Stomach (tissue), 9 donors: ENCODE results near the gene PCGF3. TPM values are rescaled to one million over a fixed set of nuclear protein-coding genes. Genes with fewer than 3 reads are reported as not detected.

Experiments
- DNase-seq, 2 donors: peaks; one replicate each; pipeline versions ENCODE4 v3.0.0 to v3.0.0-alpha.2; 2013 to 2019
- H3K27ac ChIP-seq, 5 donors: fragments of 200-600 bp in 4 of 5; sonication (generic) in 4 of 5; one replicate each; pipeline ENCODE4 v1.5.1; 2013 to 2019; ENCODE audit warnings: mild to moderate bottlenecking in 1 of 5, moderate library complexity in 1 of 5
- H3K27me3 ChIP-seq, 3 donors: fragments of 200-600 bp; sonication (generic); one replicate each; pipeline ENCODE4 v1.5.1; 2017 to 2019; ENCODE audit warnings: mixed run types in 1 of 3
- H3K36me3 ChIP-seq, 4 donors: fragments of 200-600 bp; sonication (generic); 1 replicate in 3 of 4; 2 replicates in 1 of 4; pipeline ENCODE4 v1.5.1; 2016 to 2019
- H3K4me1 ChIP-seq, 4 donors: fragments of 200-600 bp; sonication (generic); one replicate each; pipeline ENCODE4 v1.5.1; 2016 to 2019
- H3K4me3 ChIP-seq, 4 donors: fragments of 200-600 bp; sonication (generic) in 3 of 4; one replicate each; pipeline ENCODE4 v1.5.1; 2016 to 2019; ENCODE audit warnings: mild to moderate bottlenecking in 1 of 4
- H3K9me3 ChIP-seq, 4 donors: fragments of 200-600 bp; sonication (generic); one replicate each; pipeline ENCODE4 v1.5.1; 2016 to 2019
- CTCF ChIP-seq, 7 experiments: fragments of 450-650 bp in 4 of 7; fragments of 200-600 bp in 3 of 7; sonication (generic) in 3 of 7; IDR thresholded peaks; one replicate each; pipeline ENCODE4 v1.5.1; 2016 to 2019; ENCODE audit warnings: antibody characterized with exemption in 7 of 7, control low read depth in 2 of 7, mild to moderate bottlenecking in 1 of 7
- EP300 ChIP-seq: sonication (generic); formaldehyde crosslinking; IDR thresholded peaks from one replicate; pipeline ENCODE4 v1.6.1; 2017; ENCODE audit warnings: antibody characterized with exemption
- POLR2A ChIP-seq, 4 donors: fragments of 450-650 bp; IDR thresholded peaks; one replicate each; pipeline ENCODE4 v1.6.1; 2016; ENCODE audit warnings: antibody characterized with exemption in 4 of 4, control low read depth in 2 of 4, mild to moderate bottlenecking in 1 of 4, moderate library complexity in 1 of 4
- POLR2AphosphoS5 ChIP-seq, 3 donors: sonication (generic); formaldehyde crosslinking; IDR thresholded peaks; one replicate each; pipeline ENCODE4 v1.6.1; 2016; ENCODE audit warnings: antibody characterized with exemption in 3 of 3
- WGBS, 5 donors: extraction: QIAGEN DNeasy Blood & Tissue Kit in 3 of 5; methylation state at CpG; one replicate each; pipeline versions ENCODE4 v1.1.5 to v1.1.7; 2013 to 2018; 5-methylcytosine and 5-hydroxymethylcytosine counted together
- intact Hi-C: fragments of 100-400 bp; cut with DNase I; formaldehyde crosslinking; loops from one replicate; pipeline ENCODE4 v1.15.1; 2023; ENCODE audit warnings: low total_unique reads
- polyA plus RNA-seq, 3 donors: library from polyadenylated mRNA; stranded (reverse); fragments of 200-250 nt; gene quantifications; one replicate each; pipeline ENCODE4 v1.2.3, GENCODE V29; 2013
- total RNA-seq, 5 donors: library from RNA; depleted of rRNA; stranded (reverse); fragments of >200 nt; gene quantifications; one replicate each; pipeline versions ENCODE4 v1.1.0 to v1.2.3, GENCODE V29; 2014 to 2016
- donor health status: healthy with polysubstance abuse.
- donor health status: Bipolar disorder and iron deficiency.
- donor health status: healthy.

Gene PCGF3
- total and polyA plus RNA-seq, 8 donors, result 24.7 to 140 (median 62.7) TPM

- TF ChIP-seq POLR2AphosphoS5 (IDR thresholded peaks at IDR 0.05), result no peak
- no peak for TF ChIP-seq EP300
- no peak for TF ChIP-seq POLR2A (IDR thresholded peaks at IDR 0.05)
- no peak for TF ChIP-seq CTCF (IDR thresholded peaks at IDR 0.05)
- intact Hi-C loops, result no loop called here
- Histone ChIP-seq H3K9me3 (no peaks in the 10 kb centered on the region), H3K27ac (no peak overlapping the region), H3K4me1 (no peaks in the 10 kb centered on the region), H3K36me3 (no peaks in the 10 kb centered on the region), H3K4me3 (no peak overlapping the region), H3K27me3 (peaks cover 0 to 52% (median 0%) of the 10 kb centered on the region in 3 donors)
- 81 to 88% (median 85%) methylated on average over 27 to 30 of the region's 30 CpGs for WGBS, 5 donors
- DNase-seq, result no peak
These were observed 103.4 kb downstream of the PCGF3 start for GRCh38 chr4:808860-809570.

GRCh38 chr4:813900-814299, 108.3 kb downstream of the PCGF3 start:
- WGBS, 5 donors, result 52 to 62% (median 57%) methylated on average over 10 of the region's 10 CpGs
- Histone ChIP-seq H3K4me3 (no peak overlapping the region), H3K36me3 (no peaks in the 10 kb centered on the region), H3K27me3 (peaks cover 0 to 77% (median 0%) of the 10 kb centered on the region in 3 donors), H3K4me1 (peaks cover 0 to 22% (median 2%) of the 10 kb centered on the region in 4 donors), H3K27ac (no peak overlapping the region), H3K9me3 (no peaks in the 10 kb centered on the region)
- TF ChIP-seq POLR2A (IDR thresholded peaks at IDR 0.05), result no peak
- TF ChIP-seq CTCF (IDR thresholded peaks at IDR 0.05), result no peak
- no peak for TF ChIP-seq POLR2AphosphoS5 (IDR thresholded peaks at IDR 0.05)
- TF ChIP-seq EP300, result no peak
- intact Hi-C loops, result no loop called here
- DNase-seq, result peak in 1 of 2 donors; percentile 49

GRCh38 chr4:814312-814850, 108.7 kb downstream of the PCGF3 start:
- no peak for TF ChIP-seq CTCF (IDR thresholded peaks at IDR 0.05)
- no peak for TF ChIP-seq POLR2AphosphoS5 (IDR thresholded peaks at IDR 0.05)
- no peak for TF ChIP-seq EP300
- TF ChIP-seq POLR2A (IDR thresholded peaks at IDR 0.05), result no peak
- Histone ChIP-seq H3K27ac (no peak overlapping the region), H3K36me3 (no peaks in the 10 kb centered on the region), H3K4me3 (no peak overlapping the region), H3K27me3 (peaks cover 0 to 78% (median under 1%) of the 10 kb centered on the region in 3 donors), H3K4me1 (peaks cover 0 to 22% (median 2%) of the 10 kb centered on the region in 4 donors), H3K9me3 (no peaks in the 10 kb centered on the region)
- intact Hi-C loops, result no loop called here
- DNase-seq, result no peak
- 73 to 82% (median 80%) methylated on average over 14 of the region's 14 CpGs for WGBS, 5 donors

- no peaks in the 10 kb centered on the region for H3K36me3 ChIP-seq
- H3K4me3 ChIP-seq, result no peak overlapping the region
- WGBS, 5 donors, result 10 to 14% (median 12%) methylated on average over 11 of the region's 11 CpGs
- TF ChIP-seq POLR2AphosphoS5 (IDR thresholded peaks at IDR 0.05) (no peak), EP300 (no peak), POLR2A (IDR thresholded peaks at IDR 0.05) (no peak), CTCF (IDR thresholded peaks at IDR 0.05) (no peak)
- peaks cover 0 to 8% (median 4%) of the 10 kb centered on the region in 4 donors for H3K9me3 ChIP-seq
- H3K4me1 ChIP-seq, result peaks cover 0 to 22% (median 2%) of the 10 kb centered on the region in 4 donors
- H3K27me3 ChIP-seq, result peaks cover 0 to 80% (median 5%) of the 10 kb centered on the region in 3 donors
- intact Hi-C loops, result no loop called here
- no peak overlapping the region for H3K27ac ChIP-seq
- DNase-seq, result peak in 1 of 2 donors; percentile 63
These were observed 110.0 kb downstream of the PCGF3 start for GRCh38 chr4:815464-816146.
